Chondrocyte (in vitro differentiated cells): Measurements from ENCODE around the gene ITGBL1. TPM values are rescaled to one million over a fixed set of nuclear protein-coding genes. Genes with fewer than 3 reads are reported as not detected.

Experiments used
- DNase-seq: peaks from one replicate; pipeline ENCODE4 v3.0.0; 2021; ENCODE audit warnings: mixed read lengths, low spot score
- H3K27ac Mint-ChIP-seq: one replicate; pipeline ENCODE4 v1.8.0; 2021; ENCODE audit warnings: mild to moderate bottlenecking, moderate library complexity, mixed read lengths; ENCODE audit not compliant: unreplicated experiment
- H3K27me3 Mint-ChIP-seq: 2 replicates; pipeline ENCODE4 v1.8.0; 2021; ENCODE audit warnings: low read depth, mixed read lengths
- H3K36me3 Mint-ChIP-seq: 2 replicates; pipeline ENCODE4 v1.8.0; 2021; ENCODE audit warnings: low read depth, mixed read lengths
- H3K4me1 Mint-ChIP-seq: 2 replicates; pipeline ENCODE4 v1.8.0; 2021; ENCODE audit warnings: low read depth, mild to moderate bottlenecking, mixed read lengths
- H3K4me3 Mint-ChIP-seq: one replicate; pipeline ENCODE4 v1.8.0; 2021; ENCODE audit warnings: mild to moderate bottlenecking, moderate library complexity, mixed read lengths; ENCODE audit not compliant: unreplicated experiment
- H3K9me3 Mint-ChIP-seq: 2 replicates; pipeline ENCODE4 v1.8.0; 2021; ENCODE audit warnings: low read depth, mixed read lengths
- long read RNA-seq: library from polyadenylated mRNA; stranded (forward); transcript quantifications from one replicate; pipeline ENCODE4 v2.0.0, GENCODE V29; 2021
- total RNA-seq: library from RNA; stranded (reverse); gene quantifications from 3 replicates; pipeline ENCODE4 v1.2.1, GENCODE V29; 2021
- TF ChIP-seq, protein P1 (sequence below): fragments of 200-600 bp; sonication (generic); IDR thresholded peaks from 2 replicates; pipeline ENCODE4 v1.5.0; 2021; ENCODE audit warnings: antibody characterized with exemption, mild to moderate bottlenecking, moderate library complexity

ITGBL1 gene, protein sequence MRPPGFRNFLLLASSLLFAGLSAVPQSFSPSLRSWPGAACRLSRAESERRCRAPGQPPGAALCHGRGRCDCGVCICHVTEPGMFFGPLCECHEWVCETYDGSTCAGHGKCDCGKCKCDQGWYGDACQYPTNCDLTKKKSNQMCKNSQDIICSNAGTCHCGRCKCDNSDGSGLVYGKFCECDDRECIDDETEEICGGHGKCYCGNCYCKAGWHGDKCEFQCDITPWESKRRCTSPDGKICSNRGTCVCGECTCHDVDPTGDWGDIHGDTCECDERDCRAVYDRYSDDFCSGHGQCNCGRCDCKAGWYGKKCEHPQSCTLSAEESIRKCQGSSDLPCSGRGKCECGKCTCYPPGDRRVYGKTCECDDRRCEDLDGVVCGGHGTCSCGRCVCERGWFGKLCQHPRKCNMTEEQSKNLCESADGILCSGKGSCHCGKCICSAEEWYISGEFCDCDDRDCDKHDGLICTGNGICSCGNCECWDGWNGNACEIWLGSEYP
- total RNA-seq: 391 to 806 TPM (median 407 TPM) in 3 replicates
- long read RNA-seq, full-length matches to known transcripts: 431 of 752 reads
- long read RNA-seq, partial matches to known transcripts: 67 of 752 reads
- long read RNA-seq, other reads (novel, unspliced or antisense): 254 of 752 reads

DNA sequence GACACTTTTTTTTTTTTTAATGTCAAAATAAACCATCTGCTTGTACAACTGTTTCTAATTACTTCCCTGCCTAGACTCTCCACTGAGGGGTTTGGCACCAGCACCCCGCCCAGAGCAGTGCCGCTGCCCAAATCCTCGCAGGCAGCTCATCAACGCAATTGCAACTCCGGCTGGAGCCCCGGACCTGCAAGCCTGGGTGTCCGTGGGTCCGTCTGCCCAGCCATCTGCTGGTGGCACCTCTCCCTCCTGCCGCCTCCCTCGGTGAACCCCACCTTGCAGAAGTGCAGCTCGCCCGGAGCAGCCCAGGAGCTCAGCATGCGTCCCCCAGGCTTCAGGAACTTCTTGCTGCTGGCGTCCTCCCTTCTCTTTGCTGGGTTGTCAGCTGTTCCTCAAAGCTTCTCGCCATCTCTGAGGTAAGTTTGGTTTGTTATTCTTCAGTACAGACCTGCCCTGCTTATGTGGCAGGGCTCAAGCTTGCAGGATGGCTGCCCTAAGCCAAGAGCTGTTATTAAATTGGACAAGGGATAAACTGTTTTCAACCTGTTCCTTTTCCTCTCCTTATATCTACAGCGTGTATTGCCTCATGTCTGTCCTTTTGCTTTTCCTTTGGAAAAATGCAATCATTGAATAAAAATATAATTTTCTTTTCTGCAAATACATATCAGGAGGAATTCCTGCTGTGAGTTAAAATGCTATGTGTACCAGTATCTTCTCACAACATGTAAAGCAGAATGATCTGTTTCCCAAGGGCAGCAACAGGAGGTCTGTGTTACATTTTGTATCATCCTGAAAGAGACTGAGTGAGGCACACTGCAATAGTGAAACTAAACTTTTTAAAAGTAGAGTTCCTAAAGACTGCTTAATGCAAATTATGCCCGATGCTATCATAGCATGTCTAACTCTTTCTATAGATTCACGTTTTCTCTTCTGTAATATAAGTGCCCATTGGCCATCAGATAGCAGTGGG, at the start of gene ITGBL1:
ITGBL1 (plus strand) TSS at position 157 of the 967 bp plus-strand sequence; CDS start at position 316, 159 bp downstream.
- peak; percentile 94 for DNase-seq
- H3K4me1 Mint-ChIP-seq: peaks cover 77% of the 10 kb centered on the region

DNA sequence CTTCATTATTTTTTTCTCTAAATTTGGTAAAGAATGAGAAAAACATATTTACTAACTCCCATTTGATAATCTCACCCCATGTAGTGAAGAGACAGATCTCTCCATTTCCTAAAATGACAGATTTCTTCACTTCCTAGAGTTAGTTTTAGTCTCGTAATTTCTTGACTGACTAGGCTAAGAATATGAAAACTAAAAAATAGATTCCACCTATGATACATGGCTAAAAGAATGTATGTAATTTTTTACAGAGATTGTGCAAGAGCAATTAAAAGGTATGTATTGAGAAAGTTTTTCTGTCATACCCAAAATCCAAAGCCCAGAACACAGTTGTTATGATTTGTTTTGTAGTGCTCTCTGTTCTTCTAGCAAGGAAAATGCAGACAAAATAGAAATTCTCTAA, 45.7 kb upstream of the ITGBL1 start:
- no peaks in the 10 kb centered on the region for H3K9me3 Mint-ChIP-seq
- H3K4me3 Mint-ChIP-seq: no peak overlapping the region
- H3K36me3 Mint-ChIP-seq: no peaks in the 10 kb centered on the region
- H3K27ac Mint-ChIP-seq: peak overlapping the region; percentile 77
- no peak for DNase-seq
- H3K27me3 Mint-ChIP-seq: no peaks in the 10 kb centered on the region
- TF ChIP-seq, protein P1, sequence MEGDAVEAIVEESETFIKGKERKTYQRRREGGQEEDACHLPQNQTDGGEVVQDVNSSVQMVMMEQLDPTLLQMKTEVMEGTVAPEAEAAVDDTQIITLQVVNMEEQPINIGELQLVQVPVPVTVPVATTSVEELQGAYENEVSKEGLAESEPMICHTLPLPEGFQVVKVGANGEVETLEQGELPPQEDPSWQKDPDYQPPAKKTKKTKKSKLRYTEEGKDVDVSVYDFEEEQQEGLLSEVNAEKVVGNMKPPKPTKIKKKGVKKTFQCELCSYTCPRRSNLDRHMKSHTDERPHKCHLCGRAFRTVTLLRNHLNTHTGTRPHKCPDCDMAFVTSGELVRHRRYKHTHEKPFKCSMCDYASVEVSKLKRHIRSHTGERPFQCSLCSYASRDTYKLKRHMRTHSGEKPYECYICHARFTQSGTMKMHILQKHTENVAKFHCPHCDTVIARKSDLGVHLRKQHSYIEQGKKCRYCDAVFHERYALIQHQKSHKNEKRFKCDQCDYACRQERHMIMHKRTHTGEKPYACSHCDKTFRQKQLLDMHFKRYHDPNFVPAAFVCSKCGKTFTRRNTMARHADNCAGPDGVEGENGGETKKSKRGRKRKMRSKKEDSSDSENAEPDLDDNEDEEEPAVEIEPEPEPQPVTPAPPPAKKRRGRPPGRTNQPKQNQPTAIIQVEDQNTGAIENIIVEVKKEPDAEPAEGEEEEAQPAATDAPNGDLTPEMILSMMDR: no peak
- peaks cover 41% of the 10 kb centered on the region for H3K4me1 Mint-ChIP-seq

More for the DNA sequence above, at the start of gene ITGBL1:
- H3K36me3 Mint-ChIP-seq: peaks cover 5% of the 10 kb centered on the region
- peak within 1 kb of the TSS; percentile 96 for H3K27ac Mint-ChIP-seq
- H3K9me3 Mint-ChIP-seq: no peaks in the 10 kb centered on the region
- H3K27me3 Mint-ChIP-seq: no peaks in the 10 kb centered on the region
- peak within 1 kb of the TSS; percentile 95 for H3K4me3 Mint-ChIP-seq
- TF ChIP-seq, protein P1: peak; percentile 37

DNA sequence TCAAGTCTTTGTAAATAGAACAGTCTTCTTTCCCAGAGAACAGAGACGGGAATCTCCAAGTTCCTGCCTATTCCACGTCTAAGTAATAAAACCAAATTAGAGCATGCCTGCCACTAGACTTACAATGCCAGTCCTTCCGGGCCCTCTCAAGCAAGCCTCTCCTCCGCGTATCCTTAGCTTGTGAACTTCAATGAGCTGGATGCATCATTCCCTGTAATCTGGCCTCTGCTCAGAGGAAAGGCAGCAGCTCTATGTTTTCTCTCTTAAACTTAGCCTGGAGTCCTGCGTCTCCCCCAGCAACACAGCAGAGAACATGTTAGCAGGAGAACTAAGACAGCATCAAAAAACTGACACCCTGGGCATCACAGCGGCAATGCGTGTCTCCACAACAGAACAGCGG, 44.3 kb upstream of the ITGBL1 start:
- no peak for DNase-seq
- peaks cover 2% of the 10 kb centered on the region for H3K36me3 Mint-ChIP-seq
- no peaks in the 10 kb centered on the region for H3K27me3 Mint-ChIP-seq
- H3K4me1 Mint-ChIP-seq: peaks cover 48% of the 10 kb centered on the region
- no peaks in the 10 kb centered on the region for H3K9me3 Mint-ChIP-seq
- no peak overlapping the region for H3K4me3 Mint-ChIP-seq
- TF ChIP-seq, protein P1: no peak
- H3K27ac Mint-ChIP-seq: peak overlapping the region; percentile 75

DNA sequence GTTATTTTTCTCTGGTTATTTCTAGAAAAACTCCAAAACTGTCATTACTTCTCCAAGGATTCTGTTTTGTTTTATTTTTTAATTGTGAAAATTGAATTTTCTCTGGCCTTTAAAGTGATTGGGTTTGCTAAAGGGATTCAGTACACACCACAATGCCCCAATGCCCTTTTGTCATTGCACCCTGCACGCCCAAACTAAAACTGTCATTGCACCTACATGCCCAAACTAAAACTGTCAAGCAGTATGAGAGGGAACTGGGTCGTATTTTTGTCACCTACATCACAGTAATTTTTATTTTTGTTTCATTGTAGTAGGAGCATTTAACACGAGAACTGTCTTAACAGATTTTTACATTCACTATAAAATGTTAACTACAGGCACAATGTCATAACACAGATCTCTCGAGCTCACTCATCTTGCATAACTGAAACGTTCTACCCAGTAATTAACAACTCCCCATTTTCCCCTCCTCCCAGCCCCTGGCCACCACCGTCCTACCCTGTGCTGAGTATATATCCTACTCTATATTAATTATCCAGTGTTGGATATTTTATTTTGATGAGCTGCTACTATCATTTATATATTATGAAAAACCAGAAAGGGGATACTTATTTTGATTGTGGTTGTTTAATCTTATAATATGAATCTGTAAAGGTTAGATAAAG, 43.4 kb upstream of the ITGBL1 start:
- Mint-ChIP-seq H3K27ac (no peak overlapping the region), H3K4me3 (no peak overlapping the region), H3K4me1 (peaks cover 49% of the 10 kb centered on the region)

More for the DNA sequence above, 43.4 kb upstream of the ITGBL1 start:
- H3K9me3 Mint-ChIP-seq: no peaks in the 10 kb centered on the region
- TF ChIP-seq, protein P1: no peak
- H3K36me3 Mint-ChIP-seq: peaks cover 2% of the 10 kb centered on the region
- DNase-seq: no peak
- H3K27me3 Mint-ChIP-seq: no peaks in the 10 kb centered on the region
